HFFc6 (cell line): Measurements from ENCODE around the gene IGFALS. TPM values are rescaled to one million over a fixed set of nuclear protein-coding genes. Genes with fewer than 3 reads are reported as not detected.

ENCODE experiments used
- DNase-seq: peaks from one replicate; pipeline ENCODE4 v3.0.0-alpha.2; 2018
- H3K27ac Mint-ChIP-seq: 2 replicates; pipeline ENCODE4 v1.8.0; 2020; ENCODE audit warnings: mild to moderate bottlenecking, mixed read lengths
- H3K27me3 Mint-ChIP-seq: 2 replicates; pipeline ENCODE4 v1.8.0; 2021; ENCODE audit warnings: mild to moderate bottlenecking, moderate library complexity, mixed read lengths; ENCODE audit not compliant: insufficient read depth
- H3K36me3 Mint-ChIP-seq: 2 replicates; pipeline ENCODE4 v1.8.0; 2021; ENCODE audit warnings: low read depth, mixed read lengths
- H3K4me1 Mint-ChIP-seq: 2 replicates; pipeline ENCODE4 v1.8.0; 2020; ENCODE audit warnings: low read depth, mixed read lengths
- H3K4me3 Mint-ChIP-seq: 2 replicates; pipeline ENCODE4 v1.8.0; 2020; ENCODE audit warnings: mild to moderate bottlenecking, moderate library complexity, mixed read lengths
- H3K9me3 Mint-ChIP-seq: 2 replicates; pipeline ENCODE4 v1.8.0; 2020; ENCODE audit warnings: mild to moderate bottlenecking, mixed read lengths
- total RNA-seq, 6 experiments: library from RNA; stranded (reverse); fragmentation: NEBNext Ultra II Directional; extraction: Animal tissue kit (Norgen Biotek cat#: 25700); gene quantifications; 2 replicates in 1 of 6; 3 replicates in 5 of 6; pipeline ENCODE4 v1.2.3, GENCODE V29; 2021
- TF ChIP-seq, protein P1 (sequence below): fragments of 200-600 bp; sonication (generic); IDR thresholded peaks from 2 replicates; pipeline ENCODE4 v1.5.0; 2021; ENCODE audit warnings: antibody characterized with exemption, mild to moderate bottlenecking

Gene IGFALS
- total RNA-seq, 6 experiments from 2014 or later, result not detected

- Mint-ChIP-seq H3K4me3 (no peak overlapping the region), H3K9me3 (no peaks in the 10 kb centered on the region), H3K27ac (no peak overlapping the region), H3K4me1 (peaks cover 11% of the 10 kb centered on the region), H3K27me3 (no peaks in the 10 kb centered on the region), H3K36me3 (no peaks in the 10 kb centered on the region)
- DNase-seq, result no peak
- TF ChIP-seq, protein P1, sequence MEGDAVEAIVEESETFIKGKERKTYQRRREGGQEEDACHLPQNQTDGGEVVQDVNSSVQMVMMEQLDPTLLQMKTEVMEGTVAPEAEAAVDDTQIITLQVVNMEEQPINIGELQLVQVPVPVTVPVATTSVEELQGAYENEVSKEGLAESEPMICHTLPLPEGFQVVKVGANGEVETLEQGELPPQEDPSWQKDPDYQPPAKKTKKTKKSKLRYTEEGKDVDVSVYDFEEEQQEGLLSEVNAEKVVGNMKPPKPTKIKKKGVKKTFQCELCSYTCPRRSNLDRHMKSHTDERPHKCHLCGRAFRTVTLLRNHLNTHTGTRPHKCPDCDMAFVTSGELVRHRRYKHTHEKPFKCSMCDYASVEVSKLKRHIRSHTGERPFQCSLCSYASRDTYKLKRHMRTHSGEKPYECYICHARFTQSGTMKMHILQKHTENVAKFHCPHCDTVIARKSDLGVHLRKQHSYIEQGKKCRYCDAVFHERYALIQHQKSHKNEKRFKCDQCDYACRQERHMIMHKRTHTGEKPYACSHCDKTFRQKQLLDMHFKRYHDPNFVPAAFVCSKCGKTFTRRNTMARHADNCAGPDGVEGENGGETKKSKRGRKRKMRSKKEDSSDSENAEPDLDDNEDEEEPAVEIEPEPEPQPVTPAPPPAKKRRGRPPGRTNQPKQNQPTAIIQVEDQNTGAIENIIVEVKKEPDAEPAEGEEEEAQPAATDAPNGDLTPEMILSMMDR, result no peak
Observed at GRCh38 chr16:1819611-1820010, 26.1 kb upstream of the IGFALS start.

DNA sequence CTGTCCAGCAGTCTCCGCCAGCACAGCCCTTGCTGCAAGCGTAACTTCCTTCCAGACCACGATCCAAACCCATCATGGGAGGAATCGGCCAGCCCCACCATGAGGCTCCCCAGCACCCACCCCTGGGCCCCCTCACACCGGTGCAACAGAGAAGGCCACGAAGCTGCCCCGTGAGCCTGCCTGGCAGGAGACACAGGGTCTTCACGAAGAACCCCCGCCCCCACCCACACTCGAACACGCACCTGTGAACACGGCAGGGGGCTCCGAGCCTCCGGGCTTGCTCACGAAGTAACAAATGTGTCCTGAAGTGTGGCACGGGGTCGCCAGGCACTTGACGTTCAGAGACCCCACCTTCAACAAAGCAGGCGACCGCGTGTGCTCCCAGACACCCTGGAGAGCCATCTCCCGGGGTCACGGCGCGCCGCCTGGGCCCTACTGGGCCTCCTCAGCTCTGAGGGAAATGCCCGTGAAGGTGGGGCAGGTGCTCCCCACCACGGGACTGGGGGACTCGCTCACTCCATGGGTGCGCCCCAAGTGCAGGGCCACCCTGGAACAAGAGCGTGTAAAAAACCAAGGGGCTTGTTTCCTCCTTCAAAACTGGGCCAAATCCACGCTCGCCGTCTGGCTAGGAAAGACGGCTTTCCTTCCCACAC lies 25.5 kb upstream of the IGFALS start:
- Mint-ChIP-seq H3K27me3 (no peaks in the 10 kb centered on the region), H3K36me3 (peaks cover under 1% of the 10 kb centered on the region; the same call in 1 of the 2 replicates)

DNA sequence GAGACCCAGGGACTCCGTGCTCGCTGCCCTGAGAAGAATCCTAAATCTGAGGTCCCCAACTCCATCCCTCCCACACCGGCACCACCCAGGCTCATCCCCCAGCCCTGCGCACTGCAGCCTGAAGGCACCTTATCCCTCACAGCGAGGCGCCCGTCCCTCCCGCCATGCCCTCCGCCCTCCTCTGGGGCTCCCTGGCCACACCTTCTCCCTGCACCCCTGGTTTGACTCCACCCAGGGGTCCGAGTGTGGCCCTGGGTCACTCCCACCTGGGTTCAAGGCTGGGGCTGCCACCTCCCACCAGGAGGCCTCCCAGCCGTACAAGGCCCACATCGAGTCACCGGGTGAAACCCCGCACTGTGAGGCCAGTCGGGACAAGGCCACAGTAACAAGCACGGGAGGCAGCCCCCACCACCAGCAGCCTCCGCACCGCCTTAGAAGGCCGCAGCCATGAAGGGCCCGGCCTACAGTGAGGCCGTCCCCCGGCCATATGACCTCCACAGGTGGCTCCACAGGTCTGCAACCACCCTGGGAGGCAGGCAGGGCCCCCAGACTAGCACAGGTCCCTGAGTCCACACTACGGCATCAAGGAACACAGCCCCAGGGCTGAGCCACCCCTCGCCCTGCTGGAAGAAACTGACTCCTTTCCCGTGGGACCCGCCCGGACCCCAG lies 24.8 kb upstream of the IGFALS start:
- no peaks in the 10 kb centered on the region for H3K27me3 Mint-ChIP-seq
- H3K9me3 Mint-ChIP-seq, result no peaks in the 10 kb centered on the region
- H3K4me3 Mint-ChIP-seq, result no peak overlapping the region
- no peak for DNase-seq
- peaks cover 4% of the 10 kb centered on the region; the same call in 1 of the 2 replicates for H3K4me1 Mint-ChIP-seq
- TF ChIP-seq, protein P1, result no peak
- H3K27ac Mint-ChIP-seq, result no peak overlapping the region
- H3K36me3 Mint-ChIP-seq, result peaks cover 7% of the 10 kb centered on the region; the same call in 1 of the 2 replicates

More for the DNA sequence above, 25.5 kb upstream of the IGFALS start:
- H3K4me3 Mint-ChIP-seq, result no peak overlapping the region
- H3K27ac Mint-ChIP-seq, result no peak overlapping the region
- H3K4me1 Mint-ChIP-seq, result peaks cover 5% of the 10 kb centered on the region
- H3K9me3 Mint-ChIP-seq, result no peaks in the 10 kb centered on the region
- no peak for DNase-seq
- TF ChIP-seq, protein P1, result no peak

- DNase-seq, result no peak
- Mint-ChIP-seq H3K4me3 (no peak overlapping the region), H3K4me1 (peaks cover 5% of the 10 kb centered on the region; the same call in 1 of the 2 replicates), H3K27ac (no peak overlapping the region), H3K36me3 (peaks cover 8% of the 10 kb centered on the region; the same call in 1 of the 2 replicates), H3K27me3 (no peaks in the 10 kb centered on the region), H3K9me3 (no peaks in the 10 kb centered on the region)
- TF ChIP-seq, protein P1, result no peak
Observed at GRCh38 chr16:1817716-1818115, 24.2 kb upstream of the IGFALS start.

GRCh38 chr16:1817276-1817589 lies 23.7 kb upstream of the IGFALS start:
- H3K4me3 Mint-ChIP-seq, result no peak overlapping the region
- no peaks in the 10 kb centered on the region for H3K27me3 Mint-ChIP-seq
- peaks cover 5% of the 10 kb centered on the region; the same call in 1 of the 2 replicates for H3K4me1 Mint-ChIP-seq
- TF ChIP-seq, protein P1, result no peak
- peaks cover 8% of the 10 kb centered on the region; the same call in 1 of the 2 replicates for H3K36me3 Mint-ChIP-seq
- no peak for DNase-seq
- no peaks in the 10 kb centered on the region for H3K9me3 Mint-ChIP-seq
- H3K27ac Mint-ChIP-seq, result no peak overlapping the region
